Hematopoietic multipotent progenitor cell treated with erythropoietin and hydrocortisone succinate and interleukin-3 and kit ligand, for 17 days (in vitro differentiated cells): ENCODE measurements around the gene CHST15.
"Not testable (repeated sequence)": the region's sequence is repeated elsewhere in the genome, so short reads cannot be mapped to it uniquely, and the experiment has no call there.

Source experiments
- DNase-seq: peaks from one replicate; pipeline ENCODE4 v3.0.0-alpha.2; 2015; ENCODE audit warnings: low spot score

Gene CHST15

GRCh38 chr10:124124123-124124768 is 30.8 kb upstream of the CHST15 start:
- DNase-seq = no peak

- DNase-seq = no peak
These were observed 29.8 kb upstream of the CHST15 start for GRCh38 chr10:124123156-124123555.

- DNase-seq = no peak
These were observed 28.8 kb upstream of the CHST15 start for GRCh38 chr10:124122211-124122610.

GRCh38 chr10:124120410-124121061 is 27.1 kb upstream of the CHST15 start:
- no peak for DNase-seq

- DNase-seq = no peak
These were observed 26.5 kb upstream of the CHST15 start for GRCh38 chr10:124119946-124120345.

DNA sequence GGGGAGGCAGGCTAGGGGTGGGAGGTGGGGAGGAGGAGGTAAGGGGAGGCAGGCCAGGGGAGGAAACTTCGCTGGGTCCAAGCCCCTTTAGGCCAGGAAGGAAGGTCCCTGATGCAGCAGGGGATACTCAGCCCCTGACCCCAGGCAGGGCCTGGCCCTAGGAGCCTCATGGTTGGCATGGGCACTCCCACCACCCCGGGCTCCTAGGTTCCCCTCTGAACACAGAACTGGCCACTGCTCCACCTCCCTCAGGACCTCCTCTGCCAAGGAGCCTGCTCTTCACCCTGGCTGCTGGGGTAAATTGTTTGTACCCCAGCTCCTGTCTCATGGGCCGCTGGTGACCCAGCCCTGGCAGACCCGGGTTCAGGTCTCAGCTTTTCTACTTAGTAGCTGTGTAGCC is 25.8 kb upstream of the CHST15 start:
- DNase-seq = no peak

DNA sequence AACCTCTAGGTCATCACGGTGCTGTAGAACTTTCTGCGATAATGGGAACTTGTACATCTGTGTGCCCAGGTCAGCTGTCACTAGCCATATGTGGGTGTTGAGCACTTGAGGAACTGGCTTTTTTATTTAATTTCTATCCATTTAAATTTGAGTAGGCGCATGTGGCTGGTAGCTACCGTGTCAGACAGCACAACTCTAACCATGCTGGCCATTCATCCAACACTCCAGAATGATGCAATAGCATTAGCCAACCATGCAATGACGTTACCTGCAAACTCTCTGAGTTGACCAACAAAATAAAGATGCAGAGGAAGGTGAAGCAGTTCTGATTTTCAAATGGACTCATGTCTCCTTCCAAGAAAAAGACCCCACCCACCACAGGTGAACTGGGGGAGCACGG is 24.4 kb upstream of the CHST15 start:
- DNase-seq = no peak

GRCh38 chr10:124117511-124117785 is 24.1 kb upstream of the CHST15 start:
- DNase-seq = no peak

DNA sequence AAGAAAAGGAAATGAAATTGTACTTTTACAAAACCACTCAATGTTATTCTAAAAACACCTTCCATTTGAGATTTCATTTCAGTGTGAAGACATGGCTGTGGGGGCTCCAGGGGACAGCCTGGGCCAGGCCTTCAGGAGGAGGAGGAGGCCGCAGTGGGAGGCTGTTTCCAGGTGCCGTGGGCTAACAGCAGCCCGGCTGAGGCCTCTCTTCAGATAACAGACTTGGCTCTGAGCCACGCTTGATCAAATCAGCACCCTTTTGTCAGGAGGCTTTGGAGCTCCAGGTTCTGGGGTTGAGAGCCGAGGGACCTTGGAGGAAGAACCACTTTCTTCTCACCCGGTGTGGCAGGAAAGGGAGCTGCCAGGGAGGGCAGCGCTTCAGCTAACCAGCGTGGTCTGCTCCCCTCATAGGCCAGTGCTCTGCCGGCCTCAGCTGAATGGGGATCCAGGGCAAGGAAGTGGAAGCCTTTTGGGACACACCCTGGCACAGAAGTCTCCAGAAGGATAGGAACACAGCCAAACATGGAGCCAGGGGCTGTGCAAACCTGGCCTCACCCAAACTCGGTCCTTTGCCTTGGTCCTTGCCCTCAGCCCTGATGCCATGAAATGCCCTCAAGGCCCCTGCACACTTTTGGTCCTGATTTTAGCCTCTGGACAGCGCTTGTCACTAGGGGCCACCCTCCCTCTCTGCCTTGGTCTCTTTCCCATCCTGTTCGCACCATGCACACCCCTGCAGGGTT is 23.5 kb upstream of the CHST15 start:
- DNase-seq = no peak

DNA sequence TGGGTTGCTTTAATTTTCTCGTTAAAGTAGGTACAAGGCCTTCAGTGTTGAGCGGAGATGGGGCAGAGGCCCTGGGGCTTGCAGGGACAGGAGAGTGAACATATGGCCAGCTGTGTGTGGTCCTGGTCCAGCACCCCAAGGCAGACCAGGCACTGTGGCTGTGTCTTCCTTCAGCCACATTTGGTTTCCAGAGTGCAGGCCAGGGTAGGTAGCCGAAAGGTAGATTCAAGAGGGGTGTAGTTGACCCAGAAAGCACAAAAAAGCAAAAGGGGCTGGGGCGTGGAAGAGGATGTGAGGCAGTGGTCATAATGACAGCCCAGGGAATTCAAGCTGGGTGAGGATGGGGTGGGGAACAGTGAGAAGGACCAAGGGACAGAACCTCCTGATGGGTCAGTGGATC is 21.3 kb upstream of the CHST15 start:
- no peak for DNase-seq

GRCh38 chr10:124112891-124113580 is 19.6 kb upstream of the CHST15 start:
- DNase-seq = no peak

DNA sequence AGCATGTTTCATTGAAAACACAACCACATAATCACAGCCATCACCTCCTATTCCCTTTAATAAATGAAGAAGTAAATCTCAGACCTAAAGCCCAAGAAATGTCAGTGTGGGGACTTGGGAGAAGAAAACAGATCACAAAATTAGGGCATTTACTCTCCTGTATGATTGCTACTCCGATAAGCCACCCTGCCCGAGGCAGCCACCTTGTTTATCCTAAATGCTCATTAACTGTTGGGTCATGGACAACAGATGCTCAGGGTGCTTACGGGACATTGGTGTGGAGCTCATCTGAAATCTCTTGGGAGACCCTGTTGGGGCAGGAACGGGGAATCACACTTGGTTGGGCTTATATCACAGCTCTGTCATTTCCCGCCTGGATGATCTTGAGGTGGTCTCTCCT is 17.5 kb upstream of the CHST15 start:
- DNase-seq = no peak

DNA sequence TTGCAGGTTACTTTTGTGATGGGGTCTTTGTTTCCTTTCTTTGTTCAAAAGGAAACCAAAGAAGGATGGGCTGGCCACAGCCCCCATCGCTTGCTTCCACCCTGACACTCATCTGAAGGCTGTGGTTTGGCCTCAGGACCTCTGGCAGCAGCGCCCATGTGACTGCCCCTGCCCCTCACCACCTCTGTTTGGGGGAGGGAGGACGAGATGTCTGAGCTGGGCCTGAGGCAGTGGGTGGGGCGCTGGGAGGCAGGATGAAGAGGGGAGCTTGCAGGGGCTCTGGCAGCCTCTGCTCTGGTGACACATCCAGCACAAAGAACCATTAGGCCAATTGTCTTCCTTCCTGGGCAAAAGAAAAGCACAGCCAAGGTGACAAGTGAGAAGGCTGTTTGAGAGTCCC is 15.9 kb upstream of the CHST15 start:
- DNase-seq = no peak

DNA sequence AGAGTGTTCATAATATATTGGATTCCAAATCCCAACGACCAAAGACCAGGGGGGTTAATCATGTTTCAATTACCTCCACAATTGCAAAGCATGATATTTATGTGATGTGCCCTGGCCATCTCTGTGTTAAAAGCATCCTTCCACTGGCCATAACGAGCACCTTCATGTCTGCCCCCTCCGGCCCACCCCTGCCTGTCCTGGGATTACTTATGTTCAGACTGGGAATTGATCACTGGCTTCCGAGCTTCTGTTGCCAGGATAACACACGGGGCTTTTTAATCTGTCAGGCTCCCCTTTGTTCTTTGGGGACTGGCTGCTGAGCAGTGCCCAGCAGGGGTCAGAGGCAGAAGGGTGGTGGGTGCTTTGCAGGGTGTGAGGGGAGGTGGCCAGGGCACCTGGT is 13.7 kb upstream of the CHST15 start:
- DNase-seq = no peak

- no peak for DNase-seq
These were observed 13.0 kb upstream of the CHST15 start for GRCh38 chr10:124106241-124106879.

GRCh38 chr10:124105594-124105993 is 12.2 kb upstream of the CHST15 start:
- DNase-seq = no peak

GRCh38 chr10:124105045-124105444 is 11.6 kb upstream of the CHST15 start:
- DNase-seq = no peak

GRCh38 chr10:124104011-124104627 is 10.7 kb upstream of the CHST15 start:
- DNase-seq = no peak

DNA sequence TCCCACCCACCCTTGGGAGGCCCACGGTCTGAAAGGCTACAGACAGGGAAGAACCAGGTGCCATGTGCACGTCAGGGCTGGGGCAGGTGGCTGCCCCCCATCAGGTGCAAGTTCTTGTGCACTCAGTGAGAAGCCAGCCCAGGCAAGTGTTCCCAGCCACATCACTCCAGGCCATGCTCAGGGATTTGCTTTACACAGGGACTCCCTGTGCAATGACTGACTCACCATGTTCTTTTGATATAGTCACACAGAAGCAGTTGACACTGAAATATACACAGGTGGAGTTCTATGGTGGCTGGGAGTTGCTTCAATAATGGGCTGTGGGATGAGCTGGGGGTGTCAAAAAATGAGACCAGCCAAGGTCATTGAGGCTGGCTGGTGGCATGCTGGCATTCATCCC is 8.0 kb upstream of the CHST15 start:
- no peak for DNase-seq

DNA sequence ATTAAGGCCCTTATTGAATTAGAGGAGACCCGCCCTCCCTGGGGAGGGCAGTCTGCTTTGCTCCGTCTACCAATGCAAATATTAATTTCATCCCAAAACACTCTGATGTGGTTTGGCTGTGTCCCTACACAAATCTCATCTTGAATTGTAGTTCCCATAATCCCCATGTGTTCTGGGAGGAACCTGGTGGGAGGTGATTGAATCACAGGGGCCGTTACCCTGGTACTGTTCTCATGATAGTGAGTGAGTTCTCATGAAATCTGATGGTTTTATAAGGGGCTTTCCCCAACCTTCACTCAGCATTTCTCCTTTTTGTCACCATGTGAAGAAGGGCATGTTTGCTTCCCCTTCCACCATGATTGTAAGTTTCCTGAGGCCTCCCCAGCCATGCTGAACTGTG is 7.3 kb upstream of the CHST15 start:
- DNase-seq = not testable (repeated sequence)

DNA sequence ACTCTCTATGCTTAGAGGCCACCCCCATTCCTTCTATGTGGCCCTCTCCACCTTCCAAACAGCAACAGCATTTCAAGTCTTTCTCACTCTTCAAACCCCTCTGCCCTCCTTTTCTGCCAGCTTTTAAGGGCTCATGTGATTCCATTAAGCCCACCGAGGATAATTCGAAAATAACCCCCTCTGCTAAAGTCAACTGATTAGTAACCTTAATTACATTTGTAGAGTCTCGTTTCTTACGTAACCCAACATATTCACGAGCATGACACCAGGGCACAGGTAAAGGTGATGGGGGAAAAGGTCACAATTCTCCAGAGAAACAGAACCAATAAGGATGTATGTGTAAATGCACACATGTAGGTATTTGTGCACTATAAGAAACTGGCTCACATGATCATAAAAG is 6.7 kb upstream of the CHST15 start:
- no peak for DNase-seq

- no peak for DNase-seq
These were observed 6.2 kb upstream of the CHST15 start for GRCh38 chr10:124099604-124100003.
